ENCODE measurements around the gene ZFR. TPM values are rescaled to one million over a fixed set of nuclear protein-coding genes. Genes with fewer than 3 reads are reported as not detected.

Gene ZFR
- total RNA-seq, 2 experiments from 2014 or later, result 58.8 to 61.0 TPM

DNA sequence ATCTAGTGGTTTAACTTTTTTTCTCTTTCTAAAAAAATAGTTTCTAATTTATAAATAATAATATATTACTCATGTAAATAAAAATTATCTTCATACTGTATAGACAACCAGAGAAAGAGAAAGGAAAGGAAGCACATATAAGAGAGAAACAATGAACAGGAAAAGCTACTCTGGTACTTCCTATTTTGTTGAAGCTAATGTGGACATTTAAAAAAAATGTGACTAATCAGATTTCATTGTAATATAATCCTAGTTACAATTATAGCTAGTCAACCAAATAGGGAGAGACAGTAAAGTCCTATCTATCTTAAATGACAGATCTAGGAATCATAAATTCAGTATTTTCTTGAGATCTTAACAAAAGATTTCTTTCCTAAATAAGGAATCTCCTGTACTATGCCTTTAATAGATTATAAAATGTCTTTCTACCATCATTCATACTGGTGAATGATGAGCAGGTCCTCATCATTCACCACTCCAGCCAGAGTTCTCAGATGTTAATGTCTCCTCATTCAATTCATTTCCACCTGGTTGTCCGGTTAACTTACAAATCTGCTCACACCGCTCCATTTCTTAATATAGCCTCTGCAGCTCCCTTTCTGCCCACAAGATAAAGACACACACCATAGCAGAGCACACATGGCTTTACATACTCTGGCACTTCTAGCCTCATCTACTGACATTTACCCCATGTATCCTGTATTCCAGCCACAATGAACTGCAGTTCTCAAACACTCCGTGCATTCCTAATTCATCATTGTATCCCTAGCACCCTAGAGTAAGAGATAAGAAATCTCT lies 30.9 kb downstream of the ZFR start:
- Histone ChIP-seq H3K4me1 (ENCODE audit: insufficient read depth, low read length) (no peaks in the 10 kb centered on the region), H3K27me3 (ENCODE audit: control insufficient read depth in 1 of 2, insufficient read depth in 2 of 2, low read length in 2 of 2) (no peaks in the 10 kb centered on the region), H3K36me3 (ENCODE audit: insufficient read depth, low read length) (peaks cover 78% of the 10 kb centered on the region), H3K27ac (ENCODE audit: low read depth in 1 of 2, low read length in 2 of 2) (no peak overlapping the region), H3K4me3 (ENCODE audit: low read length) (no peak overlapping the region), H3K9me3 (ENCODE audit: control insufficient read depth in 1 of 2, insufficient read depth in 1 of 2, low read length in 2 of 2) (no peaks in the 10 kb centered on the region)
- H3K4me3 Mint-ChIP-seq, result no peak overlapping the region
- peaks cover 14% of the 10 kb centered on the region for H3K4me1 Mint-ChIP-seq (ENCODE audit: low read depth)
- no peaks in the 10 kb centered on the region for H3K9me3 Mint-ChIP-seq
- ATAC-seq (ENCODE audit: poor library complexity), result no peak
- DNase-seq, result no peak
- CTCF ChIA-PET, result no interaction called here
- peak overlapping the region; percentile 2 for H3K27ac Mint-ChIP-seq
- POLR2A ChIA-PET, result no interaction called here
- intact Hi-C loops (cut with DNase I, micrococcal nuclease), result no loop called here
- TF ChIP-seq, protein P1, sequence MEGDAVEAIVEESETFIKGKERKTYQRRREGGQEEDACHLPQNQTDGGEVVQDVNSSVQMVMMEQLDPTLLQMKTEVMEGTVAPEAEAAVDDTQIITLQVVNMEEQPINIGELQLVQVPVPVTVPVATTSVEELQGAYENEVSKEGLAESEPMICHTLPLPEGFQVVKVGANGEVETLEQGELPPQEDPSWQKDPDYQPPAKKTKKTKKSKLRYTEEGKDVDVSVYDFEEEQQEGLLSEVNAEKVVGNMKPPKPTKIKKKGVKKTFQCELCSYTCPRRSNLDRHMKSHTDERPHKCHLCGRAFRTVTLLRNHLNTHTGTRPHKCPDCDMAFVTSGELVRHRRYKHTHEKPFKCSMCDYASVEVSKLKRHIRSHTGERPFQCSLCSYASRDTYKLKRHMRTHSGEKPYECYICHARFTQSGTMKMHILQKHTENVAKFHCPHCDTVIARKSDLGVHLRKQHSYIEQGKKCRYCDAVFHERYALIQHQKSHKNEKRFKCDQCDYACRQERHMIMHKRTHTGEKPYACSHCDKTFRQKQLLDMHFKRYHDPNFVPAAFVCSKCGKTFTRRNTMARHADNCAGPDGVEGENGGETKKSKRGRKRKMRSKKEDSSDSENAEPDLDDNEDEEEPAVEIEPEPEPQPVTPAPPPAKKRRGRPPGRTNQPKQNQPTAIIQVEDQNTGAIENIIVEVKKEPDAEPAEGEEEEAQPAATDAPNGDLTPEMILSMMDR (IDR thresholded peaks at IDR 0.05), result no peak
- peaks cover 93% of the 10 kb centered on the region for H3K36me3 Mint-ChIP-seq (ENCODE audit: low read depth)
- no peaks in the 10 kb centered on the region for H3K27me3 Mint-ChIP-seq

DNA sequence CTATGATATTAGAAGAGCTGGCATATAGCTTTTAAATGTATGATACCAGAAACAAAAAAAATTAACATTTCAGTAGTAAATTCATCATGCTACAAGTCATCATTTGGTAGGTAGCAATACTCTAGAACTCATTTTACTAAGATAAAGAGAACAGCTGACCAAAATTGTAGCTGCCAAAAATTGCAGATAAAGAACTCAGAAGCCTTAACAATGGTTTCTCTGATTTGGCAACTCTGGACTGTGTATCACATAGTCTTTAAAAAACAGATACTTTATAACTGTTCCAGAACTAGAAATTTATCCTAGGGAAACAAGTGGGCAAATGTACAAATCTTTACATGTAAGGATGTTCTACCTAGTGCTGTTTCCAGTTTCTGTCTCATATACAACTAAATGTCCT lies 33.9 kb downstream of the ZFR start:
- H3K4me1 ChIP-seq (ENCODE audit: insufficient read depth, low read length), result no peaks in the 10 kb centered on the region
- DNase-seq, result no peak
- POLR2A ChIA-PET, result no interaction called here
- CTCF ChIA-PET, result no interaction called here
- Mint-ChIP-seq H3K9me3 (no peaks in the 10 kb centered on the region), H3K36me3 (ENCODE audit: low read depth) (peaks cover 94% of the 10 kb centered on the region), H3K27ac (no peak overlapping the region), H3K27me3 (no peaks in the 10 kb centered on the region), H3K4me1 (ENCODE audit: low read depth) (peaks cover 4% of the 10 kb centered on the region), H3K4me3 (no peak overlapping the region)
- H3K4me3 ChIP-seq (ENCODE audit: low read length), result no peak overlapping the region
- no peak overlapping the region for H3K27ac ChIP-seq (ENCODE audit: low read depth in 1 of 2, low read length in 2 of 2)
- no peak for ATAC-seq (ENCODE audit: poor library complexity)
- TF ChIP-seq, protein P1 (IDR thresholded peaks at IDR 0.05), result no peak
- no peaks in the 10 kb centered on the region for H3K27me3 ChIP-seq (ENCODE audit: control insufficient read depth in 1 of 2, insufficient read depth in 2 of 2, low read length in 2 of 2)
- no peaks in the 10 kb centered on the region for H3K9me3 ChIP-seq (ENCODE audit: control insufficient read depth in 1 of 2, insufficient read depth in 1 of 2, low read length in 2 of 2)
- intact Hi-C loops (cut with DNase I, micrococcal nuclease), result no loop called here
- H3K36me3 ChIP-seq (ENCODE audit: insufficient read depth, low read length), result peaks cover 91% of the 10 kb centered on the region

DNA sequence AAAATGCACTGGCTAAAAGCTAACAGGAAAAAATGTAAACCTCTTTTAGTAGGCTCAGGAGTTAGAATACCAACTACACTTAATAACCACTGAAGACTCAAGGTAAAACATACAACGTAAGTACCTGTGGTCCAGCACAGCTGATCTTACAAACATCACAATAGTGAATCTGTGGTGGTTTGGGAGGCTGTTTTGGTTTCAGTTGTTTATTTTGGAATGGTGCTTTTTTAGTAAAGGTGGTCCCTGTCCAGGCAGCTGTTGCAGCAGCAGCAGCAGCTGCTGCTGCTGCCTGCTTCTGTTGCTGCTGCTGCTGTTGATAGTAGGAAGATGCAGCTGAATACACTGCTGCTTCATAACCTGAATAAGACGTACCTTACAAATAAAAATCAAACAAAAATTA lies 37.9 kb downstream of the ZFR start:
- ChIA-PET POLR2A (interaction anchor here (1.3 kb wide), 1 partner anchor 10 kb away, joined by 4 read pairs; no protein-coding TSS in a partner anchor), CTCF (no interaction called here)
- Histone ChIP-seq H3K9me3 (ENCODE audit: control insufficient read depth in 1 of 2, insufficient read depth in 1 of 2, low read length in 2 of 2) (no peaks in the 10 kb centered on the region), H3K4me1 (ENCODE audit: insufficient read depth, low read length) (no peaks in the 10 kb centered on the region), H3K27ac (ENCODE audit: low read depth in 1 of 2, low read length in 2 of 2) (no peak overlapping the region), H3K36me3 (ENCODE audit: insufficient read depth, low read length) (peaks cover 95% of the 10 kb centered on the region), H3K4me3 (ENCODE audit: low read length) (no peak overlapping the region), H3K27me3 (ENCODE audit: control insufficient read depth in 1 of 2, insufficient read depth in 2 of 2, low read length in 2 of 2) (no peaks in the 10 kb centered on the region)
- no peaks in the 10 kb centered on the region for H3K27me3 Mint-ChIP-seq
- intact Hi-C loops (cut with DNase I, micrococcal nuclease), result loop anchor here in 1 of 2 experiments (5.0 kb wide), 1 partner anchor 36 kb away; the partner anchor contains the start of gene ZFR
- no peaks in the 10 kb centered on the region for H3K9me3 Mint-ChIP-seq
- ATAC-seq (ENCODE audit: poor library complexity), result no peak
- H3K36me3 Mint-ChIP-seq (ENCODE audit: low read depth), result peaks cover 97% of the 10 kb centered on the region
- no peak overlapping the region for H3K27ac Mint-ChIP-seq
- TF ChIP-seq, protein P1 (IDR thresholded peaks at IDR 0.05), result no peak
- H3K4me1 Mint-ChIP-seq (ENCODE audit: low read depth), result peaks cover 1% of the 10 kb centered on the region
- no peak overlapping the region for H3K4me3 Mint-ChIP-seq
- no peak for DNase-seq

Data from CD4-positive, alpha-beta T cell (primary cell).